Calu3 (cell line): ENCODE data around the gene ATOH8. TPM values are rescaled to one million over a fixed set of nuclear protein-coding genes. Genes with fewer than 3 reads are reported as not detected.

Experiments used
- BruUV-seq: library from RNA; stranded (reverse); fragments of 400-500 nt; replicated peaks from 2 replicates; lab custom pipeline; 2021; lab: Mats Ljungman, UMichigan
- CTCF ChIA-PET: fragments of 300-600 bp; sonication (Branson Sonifier 250); formaldehyde crosslinking; loops from one replicate; lab custom pipeline; 2022; ENCODE audit warnings: antibody characterized with exemption; lab: Charles Lee
- DNase-seq: peaks from one replicate; pipeline ENCODE4 v3.0.0; 2022
- H3K27ac Mint-ChIP-seq: one replicate; pipeline ENCODE4 v1.8.0; 2022; ENCODE audit warnings: mixed read lengths; ENCODE audit not compliant: unreplicated experiment
- H3K27me3 Mint-ChIP-seq: one replicate; pipeline ENCODE4 v1.8.0; 2022; ENCODE audit warnings: mixed read lengths; ENCODE audit not compliant: unreplicated experiment
- H3K36me3 Mint-ChIP-seq: one replicate; pipeline ENCODE4 v1.8.0; 2022; ENCODE audit warnings: mild to moderate bottlenecking, moderate library complexity, mixed read lengths; ENCODE audit not compliant: insufficient read depth, unreplicated experiment
- H3K4me1 Mint-ChIP-seq: one replicate; pipeline ENCODE4 v1.8.0; 2022; ENCODE audit warnings: mild to moderate bottlenecking, low read depth, mixed read lengths; ENCODE audit not compliant: unreplicated experiment
- H3K4me3 Mint-ChIP-seq: one replicate; pipeline ENCODE4 v1.8.0; 2022; ENCODE audit warnings: mild to moderate bottlenecking, low read depth, moderate library complexity, mixed read lengths; ENCODE audit not compliant: unreplicated experiment
- H3K9me3 Mint-ChIP-seq: one replicate; pipeline ENCODE4 v1.8.0; 2022; ENCODE audit warnings: low read depth, mixed read lengths; ENCODE audit not compliant: unreplicated experiment
- CTCF ChIP-seq: fragments of 200-600 bp; IDR thresholded peaks from one replicate; pipeline ENCODE4 v1.8.0; 2022; ENCODE audit warnings: antibody characterized with exemption; ENCODE audit not compliant: unreplicated experiment
- intact Hi-C: fragments of 100-400 bp; cut with micrococcal nuclease; formaldehyde crosslinking; loops from one replicate; pipeline ENCODE4 v1.10.0; 2022; ENCODE audit not compliant: unreplicated experiment
- total RNA-seq: library from RNA; stranded (reverse); gene quantifications from 2 replicates; pipeline ENCODE4 v1.2.3, GENCODE V29; 2022

The ATOH8 gene
- total RNA-seq, 1 experiment from 2014 or later: 0.19 TPM

- Mint-ChIP-seq H3K4me1 (peaks cover 15% of the 10 kb centered on the region), H3K27ac (no peak overlapping the region), H3K9me3 (no peaks in the 10 kb centered on the region), H3K36me3 (no peaks in the 10 kb centered on the region), H3K27me3 (peaks cover 42% of the 10 kb centered on the region), H3K4me3 (no peak overlapping the region)
- BruUV-seq: no TSS peak
- no peak for TF ChIP-seq CTCF
- DNase-seq: no peak
- CTCF ChIA-PET: interaction anchor here (1.6 kb wide), 1 partner anchor 13 kb away, joined by 4 read pairs; no protein-coding TSS in a partner anchor
- intact Hi-C loops: no loop called here
These were observed 34.8 kb downstream of the ATOH8 start for GRCh38 chr2:85788603-85789002.

- Mint-ChIP-seq H3K36me3 (no peaks in the 10 kb centered on the region), H3K27me3 (peaks cover 42% of the 10 kb centered on the region), H3K4me3 (no peak overlapping the region), H3K9me3 (no peaks in the 10 kb centered on the region), H3K27ac (no peak overlapping the region), H3K4me1 (peaks cover 15% of the 10 kb centered on the region)
- BruUV-seq: no TSS peak
- CTCF ChIA-PET: interaction anchor here (0.6 to 1.6 kb wide), 3 partner anchors 10 to 17 kb away, joined by 4 to 5 read pairs (median 4); no protein-coding TSS in a partner anchor
- no peak for DNase-seq
- intact Hi-C loops: no loop called here
- no peak for TF ChIP-seq CTCF
These were observed 35.5 kb downstream of the ATOH8 start for GRCh38 chr2:85789271-85789670.

GRCh38 chr2:85790032-85790431, 36.2 kb downstream of the ATOH8 start:
- H3K36me3 Mint-ChIP-seq: no peaks in the 10 kb centered on the region
- H3K4me1 Mint-ChIP-seq: peaks cover 15% of the 10 kb centered on the region
- TF ChIP-seq CTCF: no peak
- H3K9me3 Mint-ChIP-seq: no peaks in the 10 kb centered on the region
- no peak for DNase-seq
- BruUV-seq: no TSS peak
- intact Hi-C loops: no loop called here
- no peak overlapping the region for H3K4me3 Mint-ChIP-seq
- H3K27me3 Mint-ChIP-seq: peaks cover 42% of the 10 kb centered on the region
- no peak overlapping the region for H3K27ac Mint-ChIP-seq
- CTCF ChIA-PET: interaction anchor here (1.3 to 1.6 kb wide), 2 partner anchors 14 to 17 kb away, joined by 4 read pairs; no protein-coding TSS in a partner anchor

- DNase-seq: no peak
- BruUV-seq: no TSS peak
- H3K36me3 Mint-ChIP-seq: no peaks in the 10 kb centered on the region
- peaks cover 42% of the 10 kb centered on the region for H3K27me3 Mint-ChIP-seq
- CTCF ChIA-PET: interaction anchor here (0.6 to 1.6 kb wide), 4 partner anchors 9 to 84 kb away, joined by 3 to 4 read pairs (median 4); no protein-coding TSS in a partner anchor
- H3K9me3 Mint-ChIP-seq: no peaks in the 10 kb centered on the region
- H3K4me3 Mint-ChIP-seq: no peak overlapping the region
- H3K4me1 Mint-ChIP-seq: peaks cover 15% of the 10 kb centered on the region
- no peak for TF ChIP-seq CTCF
- no peak overlapping the region for H3K27ac Mint-ChIP-seq
- intact Hi-C loops: no loop called here
These were observed 36.9 kb downstream of the ATOH8 start for GRCh38 chr2:85790499-85791188.
